Activated T-cell treated with anti-CD3 and anti-CD28 coated beads, Interleukin-2, amount 50 U/mL, for 1 hour (primary cell): ENCODE data around the gene DAB2IP.
"Not testable (repeated sequence)": the region's sequence is repeated elsewhere in the genome, so short reads cannot be mapped to it uniquely, and the experiment has no call there.

ENCODE experiments used
- DNase-seq: peaks from one replicate; pipeline ENCODE4 v3.0.0-alpha.2; 2020

DAB2IP gene

DNA sequence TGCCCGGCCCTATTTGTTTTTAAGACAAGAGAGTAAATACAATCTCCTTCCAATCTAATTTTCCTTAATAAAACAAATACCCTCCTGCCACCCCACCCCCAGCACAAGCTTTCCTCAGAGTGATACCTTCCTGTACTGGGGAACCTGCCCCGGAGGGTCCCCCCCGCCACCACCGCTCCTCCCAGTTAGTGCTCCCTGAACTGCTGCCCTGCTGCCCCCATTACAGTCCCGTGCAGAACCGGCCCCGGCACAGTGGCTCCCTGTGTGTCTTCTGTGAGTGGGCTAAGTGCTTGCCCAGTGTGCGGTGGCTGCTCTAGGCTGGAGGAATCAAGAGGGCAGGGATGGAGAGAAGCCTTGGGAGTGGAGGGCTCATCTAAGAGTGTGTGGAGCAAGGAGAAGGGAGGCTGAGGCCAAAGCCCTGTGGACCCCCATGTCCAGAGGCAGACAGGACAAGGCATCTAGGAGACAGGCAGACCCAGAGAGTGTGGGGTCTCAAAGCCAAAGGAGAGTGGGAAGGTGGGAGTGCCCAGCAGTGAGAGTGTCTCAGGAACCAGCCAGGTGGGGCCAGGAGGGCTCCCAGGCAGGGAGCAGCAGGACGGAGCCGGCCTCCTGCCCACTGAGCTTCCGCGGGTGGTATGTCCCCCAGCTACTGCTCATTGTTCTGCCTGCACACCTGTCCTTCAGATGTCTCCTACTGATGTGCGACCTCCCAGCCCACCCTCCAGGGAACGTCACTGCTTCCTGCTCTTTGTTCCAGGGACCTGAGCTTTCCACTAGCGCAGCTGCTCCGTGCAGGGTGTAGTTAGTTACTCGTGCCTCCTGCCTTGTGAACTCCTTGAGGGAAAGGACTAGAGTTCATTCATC is 129.0 kb downstream of the DAB2IP start:
- no peak for DNase-seq

GRCh38 chr9:121781145-121781548 is 129.7 kb downstream of the DAB2IP start:
- DNase-seq = no peak

- DNase-seq = no peak
Observed at GRCh38 chr9:121781701-121782464, 130.4 kb downstream of the DAB2IP start.

DNA sequence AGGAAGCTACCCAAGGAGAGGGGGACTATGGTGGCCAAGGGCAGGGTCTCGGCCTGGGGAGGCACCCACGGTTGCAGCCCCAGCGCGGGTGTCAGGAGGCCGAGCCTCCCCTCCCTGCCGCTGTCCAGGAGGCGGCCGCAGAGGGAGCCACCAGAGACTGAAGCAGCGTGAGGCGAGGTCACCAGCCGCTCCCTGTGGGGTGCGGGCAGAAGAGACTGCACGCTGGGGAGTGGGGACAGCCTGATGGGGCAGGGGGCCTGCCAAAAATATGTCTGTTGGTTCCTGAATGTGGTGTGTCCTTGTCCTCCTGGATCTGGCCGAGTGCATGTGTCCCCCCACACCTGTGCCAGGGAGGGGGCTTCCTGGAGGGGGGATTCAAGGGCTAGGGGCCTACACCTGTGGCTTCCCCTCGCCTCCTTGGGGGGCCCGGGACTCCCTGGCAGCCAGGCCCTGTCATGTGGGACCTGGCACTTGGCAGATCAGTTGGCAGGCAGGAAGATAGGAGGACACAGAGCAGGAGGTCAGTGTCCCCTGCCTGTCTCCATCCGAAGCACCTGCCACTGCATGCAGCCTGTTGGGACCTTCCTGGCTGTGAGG is 131.2 kb downstream of the DAB2IP start:
- DNase-seq = no peak

GRCh38 chr9:121783111-121783510 is 131.7 kb downstream of the DAB2IP start:
- no peak for DNase-seq

- no peak for DNase-seq
Observed at GRCh38 chr9:121783521-121784507, 132.4 kb downstream of the DAB2IP start.

GRCh38 chr9:121784731-121785411 is 133.4 kb downstream of the DAB2IP start:
- DNase-seq = no peak

DNA sequence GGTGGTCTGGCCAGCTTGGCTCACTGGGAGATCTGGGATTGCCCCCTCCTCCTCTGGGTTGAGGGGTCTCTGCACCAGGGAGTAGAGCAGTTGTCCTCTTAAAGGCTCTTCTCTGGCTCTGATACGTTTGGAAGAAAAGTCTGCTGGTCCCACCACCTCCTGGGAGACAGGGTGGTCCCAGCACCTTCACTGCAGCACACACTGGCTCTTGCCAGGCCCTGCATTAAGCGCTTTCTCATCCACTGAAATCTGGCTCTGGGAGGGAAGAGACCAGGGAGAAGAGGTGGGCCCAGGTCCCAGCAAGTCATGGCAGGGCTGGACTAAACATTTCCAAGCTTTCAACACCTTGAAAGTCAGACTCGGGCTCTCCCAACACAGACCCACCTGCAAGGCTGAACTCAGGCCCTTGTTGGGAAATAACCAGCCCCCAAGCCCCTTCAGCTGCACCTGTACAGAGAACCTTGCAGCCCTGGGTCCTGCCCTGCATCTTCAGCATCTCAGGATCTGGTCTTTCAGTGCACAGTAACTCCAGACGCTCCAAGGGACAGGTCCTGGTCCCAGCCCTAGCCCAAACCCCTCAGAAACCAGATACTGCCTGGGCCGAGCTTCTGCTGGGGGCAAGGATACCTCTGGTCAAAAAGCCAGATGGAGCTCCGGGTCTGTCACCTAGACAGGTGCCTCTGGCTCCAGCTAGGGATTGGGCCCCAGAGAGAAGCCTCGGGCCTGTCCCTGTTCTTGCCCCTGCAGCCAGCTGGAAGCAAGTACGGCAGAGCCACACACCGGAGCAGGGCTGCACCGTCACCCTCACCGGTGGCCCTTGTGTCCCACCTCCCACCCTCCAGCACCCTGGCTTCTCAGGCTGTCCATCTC is 134.5 kb downstream of the DAB2IP start:
- no peak for DNase-seq

DNA sequence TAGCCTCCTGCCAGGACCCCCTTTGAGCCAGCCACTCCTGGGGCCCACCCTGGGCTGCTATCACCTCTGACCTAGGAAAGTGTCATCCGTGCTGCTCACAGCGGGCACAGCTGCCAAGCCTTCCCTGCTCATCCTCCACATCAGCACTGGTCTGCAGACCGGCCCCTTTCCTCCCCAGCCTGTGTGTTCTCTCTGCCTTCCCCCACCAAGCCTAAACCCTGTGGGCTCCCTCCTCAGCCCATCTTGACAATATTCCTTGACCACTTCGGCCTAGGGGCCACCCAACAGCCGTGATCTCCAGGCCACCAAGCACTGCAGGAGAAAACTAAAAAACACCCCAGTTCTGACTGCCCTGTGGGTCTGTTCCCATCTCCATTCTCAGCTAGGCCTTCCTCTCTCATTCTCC is 135.1 kb downstream of the DAB2IP start:
- DNase-seq = no peak

GRCh38 chr9:121786998-121787422 is 135.6 kb downstream of the DAB2IP start:
- no peak for DNase-seq

- no peak for DNase-seq
Observed at GRCh38 chr9:121788686-121789366, 137.4 kb downstream of the DAB2IP start.

GRCh38 chr9:121790841-121791240 is 139.4 kb downstream of the DAB2IP start:
- no peak for DNase-seq

DNA sequence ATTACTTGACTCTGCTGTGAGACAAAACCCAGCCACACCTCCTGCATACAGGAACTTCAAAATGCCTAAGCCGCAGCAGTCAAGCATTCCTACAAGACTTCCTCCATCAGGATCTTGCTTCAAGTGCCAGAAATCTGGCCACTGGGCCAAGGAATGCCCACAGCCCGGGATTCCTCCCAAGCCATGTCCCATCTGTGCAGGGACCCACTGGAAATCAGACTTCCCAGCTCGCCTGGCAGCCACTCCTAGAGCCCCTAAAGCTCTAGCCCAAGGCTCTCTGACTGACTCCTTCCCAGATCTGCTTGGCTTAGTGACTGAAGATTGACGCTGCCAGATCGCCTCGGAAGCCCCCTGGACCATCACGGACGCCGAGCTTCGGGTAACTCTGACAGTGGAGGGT is 141.0 kb downstream of the DAB2IP start:
- DNase-seq = not testable (repeated sequence)

GRCh38 chr9:121794334-121794733 is 142.9 kb downstream of the DAB2IP start:
- not testable (repeated sequence) for DNase-seq

DNA sequence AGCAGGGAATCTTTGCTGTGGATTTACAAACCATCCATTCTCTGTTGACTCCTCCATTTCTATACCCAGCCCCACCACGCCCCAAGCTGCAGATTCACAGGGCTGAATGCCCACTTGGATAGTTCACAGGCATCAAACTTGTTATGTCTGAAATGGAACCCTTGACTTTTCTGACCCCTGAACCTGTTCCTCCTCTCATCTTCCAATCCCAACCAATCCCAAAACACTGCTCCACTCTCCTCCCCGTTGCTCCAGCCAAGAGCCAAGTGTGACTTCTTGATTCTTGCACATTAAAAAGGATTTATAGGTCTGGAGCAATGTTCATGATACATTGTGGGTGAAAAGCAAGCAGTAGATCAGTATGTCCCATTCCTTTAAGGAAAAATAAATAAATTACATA is 145.6 kb downstream of the DAB2IP start:
- DNase-seq = no peak

GRCh38 chr9:121798941-121799340 is 147.5 kb downstream of the DAB2IP start:
- no peak for DNase-seq

- no peak for DNase-seq
Observed at GRCh38 chr9:121800376-121800775, 148.9 kb downstream of the DAB2IP start.

DNA sequence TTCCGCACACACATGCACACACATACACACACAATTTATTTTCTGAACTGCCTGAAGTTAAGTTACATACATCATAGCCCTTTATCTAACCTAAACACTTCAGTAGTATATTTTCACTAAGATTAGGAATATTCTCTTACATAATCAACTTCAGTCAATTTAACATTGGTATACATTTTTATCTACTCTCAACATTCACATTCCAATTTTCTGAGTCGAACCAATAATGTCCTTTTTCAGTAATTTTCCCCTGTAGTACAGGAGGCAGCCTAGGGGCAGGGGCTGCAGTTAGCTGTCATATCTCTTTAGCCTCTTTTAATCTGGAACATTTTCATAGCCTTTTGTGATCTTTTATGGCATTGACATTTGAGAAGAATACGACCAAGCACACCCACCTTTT is 150.1 kb downstream of the DAB2IP start:
- DNase-seq = no peak

DNA sequence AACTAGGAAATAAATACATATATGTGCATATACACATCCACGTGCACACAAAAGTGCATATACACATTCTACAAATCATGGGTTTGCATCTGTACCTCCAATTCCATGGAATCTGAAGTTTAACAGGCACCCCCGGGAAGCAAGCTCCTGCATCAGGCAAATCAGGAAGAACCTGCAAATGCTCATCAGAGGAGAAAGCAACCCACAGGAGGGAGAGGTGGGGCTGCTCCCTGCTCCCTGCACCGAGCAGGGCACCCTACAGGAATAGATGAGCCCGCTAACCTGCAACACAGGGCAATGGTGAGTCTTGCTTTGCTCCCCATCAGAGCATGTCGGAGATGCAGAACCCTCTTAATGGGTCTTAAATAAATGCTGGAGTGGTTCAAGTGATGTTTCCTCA is 151.3 kb downstream of the DAB2IP start:
- DNase-seq = no peak
